ENCODE data around the gene ATP2A2.

GRCh38 chr12:110254971-110255540 is 26.0 kb upstream of the ATP2A2 start:
- TF ChIP-seq POLR2A (IDR thresholded peaks at IDR 0.05; ENCODE audit: low read depth, low read length) (no peak), POLR2AphosphoS5 (IDR thresholded peaks at IDR 0.05; ENCODE audit: low read depth, low read length) (no peak), TAF1 (IDR thresholded peaks at IDR 0.05; ENCODE audit: low read depth, low read length) (no peak), SPI1 (IDR thresholded peaks at IDR 0.05; ENCODE audit: low read depth, low read length) (no peak), POU2F2 (IDR thresholded peaks at IDR 0.05; ENCODE audit: low read depth, low read length) (no peak)

Measured in GM12891 (cell line).